ENCODE measurements around the gene HSPD1.

HSPD1 gene

DNA sequence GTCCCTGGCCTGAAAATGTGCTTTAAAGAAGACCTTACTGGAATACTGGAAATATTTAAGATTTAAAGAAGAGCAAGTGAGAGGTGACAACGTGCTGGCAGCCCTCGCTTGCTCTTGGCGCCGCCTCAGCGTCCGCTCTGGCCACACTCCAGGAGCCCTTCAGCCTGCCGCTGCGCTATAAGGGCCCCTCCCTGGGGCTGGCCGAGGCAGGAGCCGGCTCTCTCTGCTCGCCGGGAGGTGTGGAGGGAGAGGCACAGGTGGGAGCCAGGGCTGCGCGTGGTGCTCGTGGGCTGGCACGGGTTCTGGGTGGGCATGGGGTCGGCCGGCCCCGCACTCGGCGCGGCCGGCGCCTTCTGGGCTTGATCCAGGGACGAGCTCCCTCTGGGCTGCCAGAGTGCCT, 49.2 kb downstream of the HSPD1 start:
- no peak for ATAC-seq
- TF ChIP-seq POU6F1 (CRISPR knock-in tag; IDR thresholded peaks at IDR 0.05; ENCODE audit: borderline replicate concordance, low read depth) (no peak), TSHZ2 (CRISPR knock-in tag; IDR thresholded peaks at IDR 0.05) (no peak), ZNF70 (CRISPR knock-in tag; IDR thresholded peaks at IDR 0.05) (no peak), TCF4 (CRISPR knock-in tag; IDR thresholded peaks at IDR 0.05; ENCODE audit: borderline replicate concordance) (no peak), ZNF565 (CRISPR knock-in tag; conservative IDR thresholded peaks at IDR 0.05; ENCODE audit: low read depth) (no peak), ZFP3 (CRISPR knock-in tag; IDR thresholded peaks at IDR 0.05) (no peak)
- TF ChIP-seq, protein P1, sequence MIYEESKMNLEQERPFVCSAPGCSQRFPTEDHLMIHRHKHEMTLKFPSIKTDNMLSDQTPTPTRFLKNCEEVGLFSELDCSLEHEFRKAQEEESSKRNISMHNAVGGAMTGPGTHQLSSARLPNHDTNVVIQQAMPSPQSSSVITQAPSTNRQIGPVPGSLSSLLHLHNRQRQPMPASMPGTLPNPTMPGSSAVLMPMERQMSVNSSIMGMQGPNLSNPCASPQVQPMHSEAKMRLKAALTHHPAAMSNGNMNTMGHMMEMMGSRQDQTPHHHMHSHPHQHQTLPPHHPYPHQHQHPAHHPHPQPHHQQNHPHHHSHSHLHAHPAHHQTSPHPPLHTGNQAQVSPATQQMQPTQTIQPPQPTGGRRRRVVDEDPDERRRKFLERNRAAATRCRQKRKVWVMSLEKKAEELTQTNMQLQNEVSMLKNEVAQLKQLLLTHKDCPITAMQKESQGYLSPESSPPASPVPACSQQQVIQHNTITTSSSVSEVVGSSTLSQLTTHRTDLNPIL (CRISPR knock-in tag; IDR thresholded peaks at IDR 0.05; ENCODE audit: low read depth), result no peak

DNA sequence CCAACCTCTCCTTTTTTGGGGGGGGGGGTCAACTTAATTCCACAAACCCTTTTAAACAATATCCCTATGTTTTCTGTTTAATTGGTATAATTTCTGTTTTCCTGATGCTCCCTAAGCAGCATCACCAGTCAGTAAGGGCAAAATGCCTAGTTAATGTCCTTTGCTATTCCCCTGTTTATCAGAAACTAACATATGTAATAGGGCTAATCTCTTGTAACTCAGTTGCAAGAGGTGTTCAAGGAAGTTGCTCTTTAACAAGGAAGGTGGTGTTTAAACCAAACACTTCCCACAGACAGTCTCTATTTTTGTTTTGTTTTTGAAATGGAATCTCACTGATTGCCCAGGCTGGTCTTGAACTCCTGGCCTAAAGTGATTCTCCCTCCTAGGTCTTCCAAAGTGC, 52.8 kb downstream of the HSPD1 start:
- TF ChIP-seq BACH2 (CRISPR knock-in tag; IDR thresholded peaks at IDR 0.05; ENCODE audit: borderline replicate concordance) (no peak), ZFP3 (CRISPR knock-in tag; IDR thresholded peaks at IDR 0.05) (no peak), TOX (CRISPR knock-in tag; IDR thresholded peaks at IDR 0.05; ENCODE audit: borderline replicate concordance) (no peak), PATZ1 (CRISPR knock-in tag; IDR thresholded peaks at IDR 0.05; ENCODE audit: borderline replicate concordance) (no peak), ISL1 (CRISPR knock-in tag; IDR thresholded peaks at IDR 0.05) (no peak), PPARA (CRISPR knock-in tag; IDR thresholded peaks at IDR 0.05; ENCODE audit: borderline replicate concordance) (no peak), ZNF70 (CRISPR knock-in tag; IDR thresholded peaks at IDR 0.05) (no peak), OSR1 (CRISPR knock-in tag; IDR thresholded peaks at IDR 0.05) (no peak), ARNTL (CRISPR knock-in tag; IDR thresholded peaks at IDR 0.05; ENCODE audit: borderline replicate concordance, low read depth) (no peak), CSDC2 (CRISPR knock-in tag; IDR thresholded peaks at IDR 0.05) (no peak), ZNF8 (CRISPR knock-in tag; IDR thresholded peaks at IDR 0.05) (no peak), ESRRG (CRISPR knock-in tag; IDR thresholded peaks at IDR 0.05) (no peak), POU6F1 (CRISPR knock-in tag; IDR thresholded peaks at IDR 0.05; ENCODE audit: borderline replicate concordance, low read depth) (no peak), TCF4 (CRISPR knock-in tag; IDR thresholded peaks at IDR 0.05; ENCODE audit: borderline replicate concordance) (no peak), TSHZ2 (CRISPR knock-in tag; IDR thresholded peaks at IDR 0.05) (no peak)
- TF ChIP-seq, protein P2, sequence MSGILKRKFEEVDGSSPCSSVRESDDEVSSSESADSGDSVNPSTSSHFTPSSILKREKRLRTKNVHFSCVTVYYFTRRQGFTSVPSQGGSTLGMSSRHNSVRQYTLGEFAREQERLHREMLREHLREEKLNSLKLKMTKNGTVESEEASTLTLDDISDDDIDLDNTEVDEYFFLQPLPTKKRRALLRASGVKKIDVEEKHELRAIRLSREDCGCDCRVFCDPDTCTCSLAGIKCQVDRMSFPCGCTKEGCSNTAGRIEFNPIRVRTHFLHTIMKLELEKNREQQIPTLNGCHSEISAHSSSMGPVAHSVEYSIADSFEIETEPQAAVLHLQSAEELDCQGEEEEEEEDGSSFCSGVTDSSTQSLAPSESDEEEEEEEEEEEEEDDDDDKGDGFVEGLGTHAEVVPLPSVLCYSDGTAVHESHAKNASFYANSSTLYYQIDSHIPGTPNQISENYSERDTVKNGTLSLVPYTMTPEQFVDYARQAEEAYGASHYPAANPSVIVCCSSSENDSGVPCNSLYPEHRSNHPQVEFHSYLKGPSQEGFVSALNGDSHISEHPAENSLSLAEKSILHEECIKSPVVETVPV (CRISPR knock-in tag; IDR thresholded peaks at IDR 0.05), result no peak
- TF ChIP-seq, protein P1 (CRISPR knock-in tag; IDR thresholded peaks at IDR 0.05; ENCODE audit: low read depth), result no peak
- no peak for ATAC-seq

Measured in SK-N-SH treated with all-trans-retinoic acid at 6 μM for 48 hours (cell line).